ENCODE results near the gene HMCN2.
"Not testable (repeated sequence)": the region's sequence is repeated elsewhere in the genome, so short reads cannot be mapped to it uniquely, and the experiment has no call there.

HMCN2 gene

GRCh38 chr9:130333712-130334062 is 68.1 kb downstream of the HMCN2 start:
- TF ChIP-seq SUZ12 (IDR thresholded peaks at IDR 0.05; ENCODE audit: extremely low read depth, insufficient read depth, insufficient read length), result no peak
- TF ChIP-seq ZNF274 (IDR thresholded peaks at IDR 0.05; ENCODE audit: low read depth, low read length), result no peak
- TF ChIP-seq YY1 (IDR thresholded peaks at IDR 0.05; ENCODE audit: insufficient read depth, insufficient read length), result no peak
- H3K9me3 ChIP-seq (ENCODE audit: insufficient read depth, low read length), result no peaks in the 10 kb centered on the region
- H3K4me1 ChIP-seq (ENCODE audit: insufficient read depth, insufficient read length), result peaks cover 2% of the 10 kb centered on the region
- no peak for DNase-seq (ENCODE audit: low read depth, low spot score)
- H3K36me3 ChIP-seq (ENCODE audit: insufficient read depth, insufficient read length, low read length), result no peaks in the 10 kb centered on the region
- H3K27me3 ChIP-seq (ENCODE audit: insufficient read depth, insufficient read length), result no peaks in the 10 kb centered on the region
- H3K4me3 ChIP-seq (ENCODE audit: insufficient read length, low read depth), result no peak overlapping the region
- no peak overlapping the region for H3K9ac ChIP-seq (ENCODE audit: insufficient read length, low read depth)

- no peaks in the 10 kb centered on the region for H3K9me3 ChIP-seq (ENCODE audit: insufficient read depth, low read length)
- H3K36me3 ChIP-seq (ENCODE audit: insufficient read depth, insufficient read length, low read length), result no peaks in the 10 kb centered on the region
- no peak for DNase-seq (ENCODE audit: low read depth, low spot score)
- H3K9ac ChIP-seq (ENCODE audit: insufficient read length, low read depth), result no peak overlapping the region
- peaks cover 2% of the 10 kb centered on the region for H3K4me1 ChIP-seq (ENCODE audit: insufficient read depth, insufficient read length)
- no peak overlapping the region for H3K4me3 ChIP-seq (ENCODE audit: insufficient read length, low read depth)
- no peak for TF ChIP-seq ZNF274 (IDR thresholded peaks at IDR 0.05; ENCODE audit: low read depth, low read length)
- no peak for TF ChIP-seq YY1 (IDR thresholded peaks at IDR 0.05; ENCODE audit: insufficient read depth, insufficient read length)
- TF ChIP-seq SUZ12 (IDR thresholded peaks at IDR 0.05; ENCODE audit: extremely low read depth, insufficient read depth, insufficient read length), result no peak
- no peaks in the 10 kb centered on the region for H3K27me3 ChIP-seq (ENCODE audit: insufficient read depth, insufficient read length)
Observed at GRCh38 chr9:130334915-130335314, 69.4 kb downstream of the HMCN2 start.

- H3K9ac ChIP-seq (ENCODE audit: insufficient read length, low read depth), result no peak overlapping the region
- H3K27me3 ChIP-seq (ENCODE audit: insufficient read depth, insufficient read length), result no peaks in the 10 kb centered on the region
- H3K9me3 ChIP-seq (ENCODE audit: insufficient read depth, low read length), result no peaks in the 10 kb centered on the region
- DNase-seq (ENCODE audit: low read depth, low spot score), result no peak
- no peaks in the 10 kb centered on the region for H3K36me3 ChIP-seq (ENCODE audit: insufficient read depth, insufficient read length, low read length)
- TF ChIP-seq SUZ12 (IDR thresholded peaks at IDR 0.05; ENCODE audit: extremely low read depth, insufficient read depth, insufficient read length) (no peak), YY1 (IDR thresholded peaks at IDR 0.05; ENCODE audit: insufficient read depth, insufficient read length) (no peak), ZNF274 (IDR thresholded peaks at IDR 0.05; ENCODE audit: low read depth, low read length) (no peak)
- peaks cover 2% of the 10 kb centered on the region for H3K4me1 ChIP-seq (ENCODE audit: insufficient read depth, insufficient read length)
- no peak overlapping the region for H3K4me3 ChIP-seq (ENCODE audit: insufficient read length, low read depth)
Observed at GRCh38 chr9:130336027-130336610, 70.6 kb downstream of the HMCN2 start.

GRCh38 chr9:130336885-130337284 is 71.3 kb downstream of the HMCN2 start:
- Histone ChIP-seq H3K4me3 (ENCODE audit: insufficient read length, low read depth) (no peak overlapping the region), H3K4me1 (ENCODE audit: insufficient read depth, insufficient read length) (peaks cover 2% of the 10 kb centered on the region), H3K36me3 (ENCODE audit: insufficient read depth, insufficient read length, low read length) (no peaks in the 10 kb centered on the region), H3K27me3 (ENCODE audit: insufficient read depth, insufficient read length) (no peaks in the 10 kb centered on the region), H3K9me3 (ENCODE audit: insufficient read depth, low read length) (no peaks in the 10 kb centered on the region), H3K9ac (ENCODE audit: insufficient read length, low read depth) (no peak overlapping the region)
- DNase-seq (ENCODE audit: low read depth, low spot score), result no peak
- no peak for TF ChIP-seq YY1 (IDR thresholded peaks at IDR 0.05; ENCODE audit: insufficient read depth, insufficient read length)
- no peak for TF ChIP-seq SUZ12 (IDR thresholded peaks at IDR 0.05; ENCODE audit: extremely low read depth, insufficient read depth, insufficient read length)
- no peak for TF ChIP-seq ZNF274 (IDR thresholded peaks at IDR 0.05; ENCODE audit: low read depth, low read length)

GRCh38 chr9:130337318-130337717 is 71.8 kb downstream of the HMCN2 start:
- no peak overlapping the region for H3K9ac ChIP-seq (ENCODE audit: insufficient read length, low read depth)
- no peaks in the 10 kb centered on the region for H3K36me3 ChIP-seq (ENCODE audit: insufficient read depth, insufficient read length, low read length)
- TF ChIP-seq YY1 (IDR thresholded peaks at IDR 0.05; ENCODE audit: insufficient read depth, insufficient read length), result no peak
- no peak for TF ChIP-seq ZNF274 (IDR thresholded peaks at IDR 0.05; ENCODE audit: low read depth, low read length)
- TF ChIP-seq SUZ12 (IDR thresholded peaks at IDR 0.05; ENCODE audit: extremely low read depth, insufficient read depth, insufficient read length), result no peak
- H3K4me3 ChIP-seq (ENCODE audit: insufficient read length, low read depth), result no peak overlapping the region
- peaks cover 3% of the 10 kb centered on the region for H3K4me1 ChIP-seq (ENCODE audit: insufficient read depth, insufficient read length)
- H3K9me3 ChIP-seq (ENCODE audit: insufficient read depth, low read length), result no peaks in the 10 kb centered on the region
- no peaks in the 10 kb centered on the region for H3K27me3 ChIP-seq (ENCODE audit: insufficient read depth, insufficient read length)
- no peak for DNase-seq (ENCODE audit: low read depth, low spot score)

GRCh38 chr9:130337784-130338380 is 72.3 kb downstream of the HMCN2 start:
- Histone ChIP-seq H3K4me3 (ENCODE audit: insufficient read length, low read depth) (no peak overlapping the region), H3K4me1 (ENCODE audit: insufficient read depth, insufficient read length) (peaks cover 6% of the 10 kb centered on the region), H3K36me3 (ENCODE audit: insufficient read depth, insufficient read length, low read length) (no peaks in the 10 kb centered on the region), H3K27me3 (ENCODE audit: insufficient read depth, insufficient read length) (no peaks in the 10 kb centered on the region), H3K9me3 (ENCODE audit: insufficient read depth, low read length) (no peaks in the 10 kb centered on the region), H3K9ac (ENCODE audit: insufficient read length, low read depth) (no peak overlapping the region)
- TF ChIP-seq YY1 (IDR thresholded peaks at IDR 0.05; ENCODE audit: insufficient read depth, insufficient read length) (no peak), SUZ12 (IDR thresholded peaks at IDR 0.05; ENCODE audit: extremely low read depth, insufficient read depth, insufficient read length) (no peak), ZNF274 (IDR thresholded peaks at IDR 0.05; ENCODE audit: low read depth, low read length) (no peak)
- DNase-seq (ENCODE audit: low read depth, low spot score), result no peak

GRCh38 chr9:130338891-130339290 is 73.3 kb downstream of the HMCN2 start:
- H3K9me3 ChIP-seq (ENCODE audit: insufficient read depth, low read length); H3K4me3 ChIP-seq (ENCODE audit: insufficient read length, low read depth); H3K27me3 ChIP-seq (ENCODE audit: insufficient read depth, insufficient read length); H3K36me3 ChIP-seq (ENCODE audit: insufficient read depth, insufficient read length, low read length); H3K9ac ChIP-seq (ENCODE audit: insufficient read length, low read depth); DNase-seq (ENCODE audit: low read depth, low spot score): not testable (repeated sequence)
- H3K4me1 ChIP-seq (ENCODE audit: insufficient read depth, insufficient read length), result peaks cover 13% of the 10 kb centered on the region
